PFSK-1 (cell line): ENCODE measurements around the gene DSTYK.

ENCODE experiments used
- FOXP2 ChIP-seq: optimal IDR thresholded peaks from 2 replicates; pipeline ENCODE3; 2011; ENCODE audit warnings: borderline replicate concordance, control low read depth, inconsistent platforms; ENCODE audit not compliant: insufficient read depth; ENCODE audit errors: extremely low read length, extremely low read depth
- POLR2AphosphoS5 ChIP-seq: IDR thresholded peaks from 2 replicates; pipeline ENCODE4 v1.6.1; 2012; ENCODE audit warnings: low read depth, mild to moderate bottlenecking, control low read depth, low read length, moderate library complexity
- TAF1 ChIP-seq: IDR thresholded peaks from 2 replicates; pipeline ENCODE4 v1.6.1; 2012; ENCODE audit warnings: low read length, control low read depth, borderline replicate concordance; ENCODE audit not compliant: insufficient read depth
- TF ChIP-seq, protein P1 (sequence below), 2 experiments: IDR thresholded peaks; 2 replicates each; pipeline versions ENCODE4 v1.6.1 to v1.8.0; 2011 to 2012; ENCODE audit warnings: low read depth in 2 of 2, low read length in 2 of 2, control low read depth in 1 of 2, inconsistent platforms in 1 of 2, mild to moderate bottlenecking in 1 of 2, moderate library complexity in 1 of 2; ENCODE audit not compliant: insufficient read depth in 1 of 2

DNA sequence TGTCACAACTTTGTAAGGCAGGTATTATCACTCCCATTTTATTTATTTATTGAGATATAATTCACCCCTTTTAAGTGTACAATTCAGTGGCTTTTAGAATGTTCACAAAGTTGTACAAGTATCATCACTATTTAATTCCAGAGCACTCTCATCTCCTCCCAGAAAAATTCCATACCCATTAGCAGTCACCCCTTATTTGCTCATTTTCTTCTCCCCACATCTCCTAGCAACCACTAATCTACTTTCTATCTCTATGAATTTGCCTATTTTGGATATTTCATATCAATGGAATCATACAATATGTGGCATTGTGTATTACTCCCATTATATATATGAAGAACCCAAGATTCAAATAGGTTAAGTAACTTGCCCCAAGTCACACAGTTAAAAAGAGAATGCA lies 7.0 kb downstream of the DSTYK start:
- TF ChIP-seq POLR2AphosphoS5 (no peak), TAF1 (no peak), FOXP2 (no peak)
- TF ChIP-seq, protein P1, sequence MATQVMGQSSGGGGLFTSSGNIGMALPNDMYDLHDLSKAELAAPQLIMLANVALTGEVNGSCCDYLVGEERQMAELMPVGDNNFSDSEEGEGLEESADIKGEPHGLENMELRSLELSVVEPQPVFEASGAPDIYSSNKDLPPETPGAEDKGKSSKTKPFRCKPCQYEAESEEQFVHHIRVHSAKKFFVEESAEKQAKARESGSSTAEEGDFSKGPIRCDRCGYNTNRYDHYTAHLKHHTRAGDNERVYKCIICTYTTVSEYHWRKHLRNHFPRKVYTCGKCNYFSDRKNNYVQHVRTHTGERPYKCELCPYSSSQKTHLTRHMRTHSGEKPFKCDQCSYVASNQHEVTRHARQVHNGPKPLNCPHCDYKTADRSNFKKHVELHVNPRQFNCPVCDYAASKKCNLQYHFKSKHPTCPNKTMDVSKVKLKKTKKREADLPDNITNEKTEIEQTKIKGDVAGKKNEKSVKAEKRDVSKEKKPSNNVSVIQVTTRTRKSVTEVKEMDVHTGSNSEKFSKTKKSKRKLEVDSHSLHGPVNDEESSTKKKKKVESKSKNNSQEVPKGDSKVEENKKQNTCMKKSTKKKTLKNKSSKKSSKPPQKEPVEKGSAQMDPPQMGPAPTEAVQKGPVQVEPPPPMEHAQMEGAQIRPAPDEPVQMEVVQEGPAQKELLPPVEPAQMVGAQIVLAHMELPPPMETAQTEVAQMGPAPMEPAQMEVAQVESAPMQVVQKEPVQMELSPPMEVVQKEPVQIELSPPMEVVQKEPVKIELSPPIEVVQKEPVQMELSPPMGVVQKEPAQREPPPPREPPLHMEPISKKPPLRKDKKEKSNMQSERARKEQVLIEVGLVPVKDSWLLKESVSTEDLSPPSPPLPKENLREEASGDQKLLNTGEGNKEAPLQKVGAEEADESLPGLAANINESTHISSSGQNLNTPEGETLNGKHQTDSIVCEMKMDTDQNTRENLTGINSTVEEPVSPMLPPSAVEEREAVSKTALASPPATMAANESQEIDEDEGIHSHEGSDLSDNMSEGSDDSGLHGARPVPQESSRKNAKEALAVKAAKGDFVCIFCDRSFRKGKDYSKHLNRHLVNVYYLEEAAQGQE (IDR thresholded peaks at IDR 0.05; ENCODE audit: insufficient read depth in 1 of 2, low read depth in 2 of 2, low read length in 2 of 2): no peak
